CD1c-positive myeloid dendritic cell (primary cell): Measurements from ENCODE around the gene MATN1.
A peak's percentile ranks its signal among the peaks of the same experiment; 100 is the strongest.

Experiments used
- DNase-seq: peaks from one replicate; pipeline ENCODE4 v3.0.0-alpha.2; 2016; ENCODE audit errors: extremely low spot score

MATN1 gene

GRCh38 chr1:30745156-30745833, 21.9 kb upstream of the MATN1 start:
- DNase-seq: no peak

- no peak for DNase-seq
Measured at GRCh38 chr1:30744060-30744756, 20.8 kb upstream of the MATN1 start.

DNA sequence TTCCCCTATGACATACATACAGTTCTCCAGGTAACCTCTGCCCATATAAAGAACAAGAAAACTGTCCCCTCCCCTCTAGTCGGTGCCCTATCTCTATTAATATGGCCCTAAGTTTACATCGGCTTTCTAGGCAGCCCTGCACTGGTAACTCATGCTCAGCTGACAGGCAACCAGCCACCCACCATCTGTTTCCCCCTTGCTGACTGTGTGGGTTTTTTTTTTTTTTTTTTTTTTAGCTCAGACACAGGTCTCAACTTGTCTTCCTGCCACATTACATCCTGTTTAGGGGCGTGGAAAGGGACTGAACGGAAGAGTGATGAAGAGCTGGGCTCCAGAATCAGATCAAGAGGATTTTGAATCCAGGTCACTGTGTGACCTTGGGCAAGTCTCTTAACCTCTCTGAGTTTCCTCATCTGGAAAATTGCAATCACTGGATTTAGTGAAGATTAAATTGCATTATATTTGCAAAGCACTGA, 20.2 kb upstream of the MATN1 start:
- peak; percentile 74 for DNase-seq

DNA sequence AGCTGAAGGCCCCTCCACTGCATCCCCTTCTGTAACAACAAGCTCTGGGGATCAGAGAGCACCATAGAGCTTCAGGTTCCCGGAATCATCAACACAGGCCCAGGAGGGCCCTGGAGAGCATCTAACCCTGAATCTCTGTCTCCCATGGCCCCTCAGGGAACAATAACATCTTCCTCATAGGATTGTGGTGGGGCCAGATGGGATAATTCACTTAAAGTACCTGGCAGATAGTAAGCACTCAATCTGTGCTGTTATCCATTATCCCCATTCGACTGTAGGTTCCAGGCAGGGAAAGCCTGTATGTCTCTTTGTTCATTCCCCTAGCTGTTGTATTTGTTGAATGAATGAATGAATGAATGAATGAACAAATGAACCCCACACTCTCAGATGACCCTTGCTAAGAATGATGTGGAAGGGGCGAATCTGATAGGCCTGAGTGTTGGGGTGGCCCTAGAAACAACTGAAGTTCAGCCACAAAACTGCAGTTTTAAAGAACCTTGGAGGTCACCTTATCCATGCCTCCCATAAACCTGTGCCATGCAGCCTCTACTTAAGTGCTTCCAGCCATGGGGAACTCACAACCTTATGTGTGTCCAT, 19.7 kb upstream of the MATN1 start:
- DNase-seq: no peak

DNA sequence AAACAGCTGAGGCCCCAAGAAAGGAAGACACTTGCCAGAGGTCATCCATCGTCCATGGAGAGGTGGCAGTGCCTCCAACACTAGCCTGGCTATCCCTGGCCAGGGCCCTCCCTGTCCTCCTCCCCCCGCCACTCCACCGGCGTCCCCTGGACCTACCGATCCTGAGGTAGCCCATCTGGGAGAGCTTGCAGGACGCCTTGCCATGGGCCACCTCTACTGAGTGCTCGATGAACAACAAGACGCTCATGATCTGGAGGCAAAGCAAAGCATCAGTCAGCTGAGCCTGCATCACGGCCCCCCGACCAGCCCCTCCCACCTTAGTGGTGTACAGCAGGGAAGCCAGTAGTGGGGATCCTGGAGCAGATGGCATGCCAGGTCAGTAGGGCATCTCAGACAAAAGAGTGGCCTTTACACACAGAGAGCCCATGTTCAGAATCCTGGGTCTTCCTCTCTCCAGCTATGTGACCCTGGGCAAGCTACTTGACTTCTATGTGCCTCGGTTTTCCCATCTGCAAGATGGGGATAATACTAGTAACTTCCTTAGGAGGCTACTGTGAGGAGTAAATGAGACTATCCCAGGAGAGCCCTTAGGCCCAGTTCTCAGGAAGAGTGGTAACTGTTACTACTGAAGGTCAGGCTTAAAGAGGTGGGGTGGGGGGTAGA, 19.0 kb upstream of the MATN1 start:
- DNase-seq: no peak

DNA sequence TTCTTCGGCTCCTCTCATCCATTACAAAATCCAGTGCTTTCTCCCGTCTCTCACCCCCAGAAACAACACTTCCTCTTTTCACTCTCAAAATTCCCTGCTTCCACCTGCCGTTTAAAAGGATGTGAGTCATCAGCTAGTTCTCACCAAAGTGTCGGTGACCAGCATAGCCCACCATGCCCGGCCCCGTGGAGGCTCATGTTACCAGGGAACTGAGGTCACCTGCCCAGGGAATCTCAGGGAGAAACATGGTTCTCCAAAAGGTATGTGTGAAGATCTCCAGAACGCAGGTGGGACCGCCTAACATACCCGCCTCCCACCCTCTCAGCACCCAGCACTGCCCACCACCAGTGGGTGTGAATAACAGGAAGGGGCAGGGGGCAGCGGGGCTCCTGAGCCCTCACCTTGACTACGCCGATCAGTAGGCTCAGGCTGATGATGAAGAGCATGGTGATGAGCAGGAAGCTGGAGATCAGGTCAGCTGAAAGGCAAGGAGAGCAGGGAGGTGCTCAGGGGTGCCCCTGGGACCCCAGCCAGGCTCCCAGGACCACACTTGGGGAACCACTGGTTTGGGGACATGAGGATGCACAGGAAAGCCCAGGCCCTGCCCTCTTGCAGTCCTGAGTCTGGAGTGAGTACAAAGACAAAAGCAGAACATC, 18.0 kb upstream of the MATN1 start:
- DNase-seq: peak; percentile 52

- DNase-seq: no peak
Measured at GRCh38 chr1:30740251-30741238, 17.2 kb upstream of the MATN1 start.

- no peak for DNase-seq
Measured at GRCh38 chr1:30739601-30740000, 16.2 kb upstream of the MATN1 start.

DNA sequence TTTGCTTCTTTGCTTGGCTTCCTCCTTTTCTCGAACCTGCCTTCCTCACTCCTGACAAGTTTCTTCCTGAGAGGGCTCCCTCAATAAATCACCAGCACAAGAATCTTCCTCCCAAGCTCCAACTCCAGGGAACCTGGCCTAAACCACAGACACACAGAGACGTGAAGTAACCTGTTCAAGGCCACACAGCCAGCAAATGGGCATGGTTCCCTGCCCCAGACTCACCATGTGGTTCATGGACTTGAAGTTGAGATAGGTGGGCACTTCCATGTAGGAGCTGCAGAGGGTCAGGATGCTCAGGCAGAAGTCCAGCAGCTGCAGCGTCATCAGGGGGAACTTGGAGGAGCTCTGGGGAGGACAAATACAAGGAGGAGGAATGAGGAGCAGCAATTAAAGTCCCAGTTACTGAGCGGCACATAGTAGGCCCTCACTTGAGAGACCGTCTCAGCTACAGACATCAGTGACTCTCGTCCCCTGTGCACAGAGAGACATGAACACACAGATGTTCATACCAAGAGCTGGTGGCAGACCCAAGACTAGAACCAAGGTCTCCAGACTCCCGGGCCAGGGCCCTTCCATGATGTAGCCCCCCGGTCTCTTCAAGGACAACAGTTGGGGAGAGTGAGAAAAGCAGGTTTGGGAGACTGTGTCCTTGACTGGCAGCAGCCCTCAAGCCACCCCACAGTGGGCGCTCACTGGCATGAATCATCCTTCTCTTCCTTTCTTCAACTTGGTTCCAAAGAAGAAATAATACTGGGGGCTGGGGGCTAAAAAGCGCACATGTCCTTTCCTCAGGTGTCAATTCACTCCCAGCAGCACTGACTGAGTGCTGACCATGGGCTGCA, 15.6 kb upstream of the MATN1 start:
- no peak for DNase-seq

DNA sequence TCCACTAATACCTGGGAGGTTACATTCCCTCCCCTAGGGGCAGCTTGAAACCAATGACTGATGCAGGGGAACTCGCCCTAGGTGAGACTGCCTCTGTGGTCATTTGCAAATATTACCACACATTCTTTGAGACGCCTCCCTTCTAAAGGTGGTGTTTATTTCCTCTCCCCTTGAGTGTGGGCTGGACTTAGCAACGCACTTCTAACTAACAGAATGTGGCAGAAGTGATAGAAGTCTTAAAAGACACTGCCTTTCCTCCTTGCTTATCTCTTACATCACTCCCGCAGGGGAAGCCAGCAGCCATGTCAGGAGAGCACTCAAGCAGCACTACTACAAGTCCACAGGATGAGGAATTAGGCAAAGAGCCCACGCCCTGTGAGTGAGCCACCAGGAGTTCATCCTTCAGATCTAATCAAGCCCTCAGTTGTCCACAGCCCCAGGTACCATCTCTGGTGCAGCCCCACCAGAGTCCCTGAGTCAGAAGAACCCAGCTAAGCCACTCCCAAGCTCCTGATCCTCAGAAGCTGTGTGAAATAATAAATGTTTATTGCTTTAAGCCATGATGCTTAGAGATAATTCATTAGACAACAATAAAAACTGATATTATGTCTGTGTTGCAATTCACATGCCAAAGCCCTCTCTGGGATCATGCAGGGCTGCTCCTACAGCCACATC, 14.8 kb upstream of the MATN1 start:
- no peak for DNase-seq

GRCh38 chr1:30737357-30738039, 14.1 kb upstream of the MATN1 start:
- no peak for DNase-seq

- no peak for DNase-seq
Measured at GRCh38 chr1:30735668-30736498, 12.5 kb upstream of the MATN1 start.

DNA sequence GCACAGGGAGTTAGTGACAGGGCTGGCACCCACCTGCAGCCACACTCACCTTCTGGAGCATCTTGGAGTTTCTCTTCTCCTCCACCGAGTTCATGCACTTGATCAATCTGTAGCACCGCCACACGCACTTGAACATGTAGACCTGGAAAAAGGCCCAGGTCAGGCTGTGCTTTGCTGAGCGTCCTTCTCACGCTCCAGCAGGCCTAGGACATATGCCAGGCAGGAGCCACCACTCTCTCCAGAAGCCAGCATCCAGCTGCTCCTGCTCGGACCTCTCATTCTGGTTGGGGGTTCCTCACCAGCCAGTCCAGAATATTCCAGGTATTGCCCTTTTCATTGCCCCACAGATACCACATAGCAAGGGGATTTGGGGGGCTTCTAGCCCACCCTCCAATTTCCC, 11.7 kb upstream of the MATN1 start:
- DNase-seq: no peak

DNA sequence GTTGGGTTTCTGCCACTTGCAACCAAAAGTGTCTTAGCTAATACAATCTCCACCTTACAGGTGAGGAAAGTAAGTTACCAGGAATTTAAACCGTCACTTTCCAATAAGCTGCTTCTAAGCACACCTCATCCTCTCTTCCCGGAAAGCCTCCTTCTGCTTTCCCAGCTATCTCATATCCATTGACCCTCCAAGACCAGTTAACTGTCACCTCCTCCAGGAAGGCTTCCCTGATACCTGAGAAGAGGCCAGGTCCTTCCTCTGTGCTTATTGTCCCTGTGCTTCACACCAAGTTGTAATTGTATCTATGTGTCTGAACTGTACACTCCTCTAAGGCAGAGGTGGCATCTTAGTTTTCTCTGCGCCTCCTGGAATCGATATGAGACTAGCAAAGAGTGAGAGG, 11.2 kb upstream of the MATN1 start:
- DNase-seq: no peak

GRCh38 chr1:30734106-30734505, 10.7 kb upstream of the MATN1 start:
- no peak for DNase-seq

DNA sequence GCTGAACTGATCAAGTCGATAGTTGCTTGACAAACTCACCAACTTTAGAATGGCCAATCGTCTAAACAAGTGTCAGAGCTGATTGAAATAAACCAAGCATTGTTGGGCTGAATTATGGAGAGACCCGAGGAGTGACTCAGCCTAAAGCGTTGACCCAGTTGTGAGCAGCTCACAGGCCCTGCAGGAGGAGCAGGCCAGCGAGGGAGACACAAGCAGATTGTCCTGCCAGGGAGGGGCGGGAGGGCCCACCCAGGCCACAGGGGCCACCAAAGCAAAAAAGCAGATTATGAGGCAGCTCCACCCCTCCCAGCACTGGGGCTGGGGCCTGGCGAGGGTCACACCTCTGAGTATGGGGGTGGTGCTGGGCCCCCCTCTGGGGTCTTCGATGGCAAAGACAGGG, 10.1 kb upstream of the MATN1 start:
- DNase-seq: no peak

DNA sequence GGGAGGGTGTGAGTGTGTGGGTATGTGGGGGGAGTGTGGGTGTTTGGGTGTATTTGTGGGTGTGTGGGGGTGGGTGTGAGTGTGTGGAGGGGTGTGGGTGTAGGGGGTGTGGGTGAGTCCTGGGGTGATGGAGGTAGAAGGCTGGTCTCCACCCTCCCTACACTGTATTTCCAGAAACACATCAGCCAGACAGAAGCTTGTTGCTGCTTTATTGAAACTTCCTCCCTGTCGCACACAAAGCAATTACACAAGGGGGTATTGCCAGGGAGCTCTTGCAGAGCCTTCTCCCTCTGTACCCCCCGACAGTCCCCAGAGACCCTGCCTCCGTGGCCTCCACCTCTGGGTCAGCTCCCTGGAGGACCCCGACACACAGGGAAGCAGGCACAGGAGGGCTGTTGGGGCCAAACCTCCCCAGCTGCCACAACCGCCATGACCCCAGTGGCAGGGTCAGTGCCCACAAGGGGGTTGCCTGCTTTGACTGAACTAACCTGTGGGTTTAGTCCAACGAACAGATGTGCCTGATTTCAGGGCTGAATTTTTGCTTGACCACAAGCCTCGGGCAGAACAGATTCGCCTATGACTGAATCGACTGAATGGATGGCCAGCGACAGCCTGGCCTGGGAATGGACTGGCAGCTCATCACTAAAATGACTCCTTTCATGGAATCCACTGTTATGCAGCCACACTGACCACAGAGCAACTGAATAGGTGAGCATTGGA, 9.1 kb upstream of the MATN1 start:
- DNase-seq: peak; percentile 22
